Neuronal stem cell (in vitro differentiated cells): ENCODE results near the gene KLHL25.

ENCODE experiments used
- DNase-seq: peaks from one replicate; pipeline ENCODE4 v3.0.0-alpha.2; 2013; ENCODE audit warnings: low spot score
- H2AFZ ChIP-seq: one replicate; pipeline ENCODE4 v1.6.1; 2013; ENCODE audit warnings: mild to moderate bottlenecking, low read length, inconsistent platforms
- H2AK5ac ChIP-seq: 2 replicates; pipeline ENCODE4 v1.6.1; 2013; ENCODE audit warnings: low read depth, mild to moderate bottlenecking, inconsistent platforms, low read length, moderate library complexity, mixed read lengths
- H2BK120ac ChIP-seq: 2 replicates; pipeline ENCODE4 v1.6.1; 2013; ENCODE audit warnings: low read depth, mild to moderate bottlenecking, inconsistent platforms, low read length, moderate library complexity, mixed read lengths
- H2BK12ac ChIP-seq: one replicate; pipeline ENCODE4 v1.6.1; 2013; ENCODE audit warnings: low read length, inconsistent platforms
- H2BK15ac ChIP-seq: 2 replicates; pipeline ENCODE4 v1.6.1; 2013; ENCODE audit warnings: mild to moderate bottlenecking, low read length, inconsistent platforms, mixed read lengths
- H2BK5ac ChIP-seq: one replicate; pipeline ENCODE4 v1.6.1; 2013; ENCODE audit warnings: inconsistent platforms, mild to moderate bottlenecking, low read length, moderate library complexity
- H3K14ac ChIP-seq: one replicate; pipeline ENCODE4 v1.6.1; 2013; ENCODE audit warnings: low read length, inconsistent platforms
- H3K18ac ChIP-seq: 2 replicates; pipeline ENCODE4 v1.6.1; 2013; ENCODE audit warnings: low read length, inconsistent platforms
- H3K23ac ChIP-seq: 2 replicates; pipeline ENCODE4 v1.6.1; 2013; ENCODE audit warnings: low read depth, mild to moderate bottlenecking, mixed read lengths, low read length, inconsistent platforms; ENCODE audit not compliant: poor library complexity
- H3K27ac ChIP-seq: replicated peaks from 3 replicates; pipeline ENCODE4 v1.5.1; 2013; ENCODE audit warnings: low read length, inconsistent platforms
- H3K27me3 ChIP-seq, 3 experiments: 2 replicates each; pipeline ENCODE4 v1.6.1; 2013; ENCODE audit warnings: low read length in 3 of 3, mild to moderate bottlenecking in 2 of 3, inconsistent platforms in 1 of 3, low read depth in 1 of 3, mixed read lengths in 1 of 3, moderate library complexity in 1 of 3; ENCODE audit not compliant: control insufficient read depth in 3 of 3, insufficient read depth in 3 of 3
- H3K36me3 ChIP-seq, 2 donors: replicated peaks in 1 of 2; 2 replicates each; pipeline ENCODE4 v1.6.1; 2013; ENCODE audit warnings: low read length in 2 of 2; ENCODE audit not compliant: control insufficient read depth in 2 of 2, insufficient read depth in 2 of 2
- H3K4ac ChIP-seq: 2 replicates; pipeline ENCODE4 v1.6.1; 2013; ENCODE audit warnings: inconsistent platforms, mild to moderate bottlenecking, low read length, moderate library complexity
- H3K4me1 ChIP-seq, 2 donors: 1 replicate in 1 of 2; 2 replicates in 1 of 2; pipeline ENCODE4 v1.6.1; 2013; ENCODE audit warnings: low read length in 2 of 2, low read depth in 1 of 2; ENCODE audit not compliant: control insufficient read depth in 2 of 2, insufficient read depth in 1 of 2
- H3K4me2 ChIP-seq: one replicate; pipeline ENCODE4 v1.6.1; 2013; ENCODE audit warnings: mild to moderate bottlenecking, low read length, inconsistent platforms; ENCODE audit not compliant: insufficient read depth, poor library complexity, severe bottlenecking
- H3K4me3 ChIP-seq, 2 donors: 2 replicates each; pipeline ENCODE4 v1.5.1; 2013; ENCODE audit warnings: low read length in 2 of 2, mild to moderate bottlenecking in 2 of 2, inconsistent platforms in 1 of 2, moderate library complexity in 1 of 2
- H3K79me1 ChIP-seq: one replicate; pipeline ENCODE4 v1.6.1; 2013; ENCODE audit warnings: low read depth, mild to moderate bottlenecking, inconsistent platforms, low read length, moderate library complexity
- H3K9ac ChIP-seq: one replicate; pipeline ENCODE4 v1.6.1; 2013; ENCODE audit warnings: mild to moderate bottlenecking, low read depth, low read length, inconsistent platforms; ENCODE audit not compliant: poor library complexity
- H3K9me3 ChIP-seq, 2 donors: replicated peaks in 1 of 2; 2 replicates each; pipeline versions ENCODE3 to v1.6.1; 2013; ENCODE audit warnings: low read length in 2 of 2, mild to moderate bottlenecking in 2 of 2, inconsistent platforms in 1 of 2, low read depth in 1 of 2, mixed read lengths in 1 of 2, moderate library complexity in 1 of 2; ENCODE audit not compliant: control insufficient read depth in 2 of 2, insufficient read depth in 1 of 2
- H4K8ac ChIP-seq: one replicate; pipeline ENCODE4 v1.6.1; 2013; ENCODE audit warnings: low read depth, mild to moderate bottlenecking, inconsistent platforms, low read length, moderate library complexity
- H4K91ac ChIP-seq: one replicate; pipeline ENCODE4 v1.6.1; 2013; ENCODE audit warnings: low read length, low read depth, mild to moderate bottlenecking, inconsistent platforms; ENCODE audit not compliant: poor library complexity
- WGBS, 2 donors: extraction: QIAGEN DNeasy Blood & Tissue Kit; methylation state at CpG; one replicate each; pipeline ENCODE4 v1.1.7; 2013; ENCODE audit warnings: missing lambda C conversion rate in 2 of 2, mixed read lengths in 1 of 2; ENCODE audit not compliant: insufficient read length in 2 of 2, insufficient replicate concordance in 1 of 2; ENCODE audit errors: extremely low coverage in 2 of 2; 5-methylcytosine and 5-hydroxymethylcytosine counted together

The KLHL25 gene

DNA sequence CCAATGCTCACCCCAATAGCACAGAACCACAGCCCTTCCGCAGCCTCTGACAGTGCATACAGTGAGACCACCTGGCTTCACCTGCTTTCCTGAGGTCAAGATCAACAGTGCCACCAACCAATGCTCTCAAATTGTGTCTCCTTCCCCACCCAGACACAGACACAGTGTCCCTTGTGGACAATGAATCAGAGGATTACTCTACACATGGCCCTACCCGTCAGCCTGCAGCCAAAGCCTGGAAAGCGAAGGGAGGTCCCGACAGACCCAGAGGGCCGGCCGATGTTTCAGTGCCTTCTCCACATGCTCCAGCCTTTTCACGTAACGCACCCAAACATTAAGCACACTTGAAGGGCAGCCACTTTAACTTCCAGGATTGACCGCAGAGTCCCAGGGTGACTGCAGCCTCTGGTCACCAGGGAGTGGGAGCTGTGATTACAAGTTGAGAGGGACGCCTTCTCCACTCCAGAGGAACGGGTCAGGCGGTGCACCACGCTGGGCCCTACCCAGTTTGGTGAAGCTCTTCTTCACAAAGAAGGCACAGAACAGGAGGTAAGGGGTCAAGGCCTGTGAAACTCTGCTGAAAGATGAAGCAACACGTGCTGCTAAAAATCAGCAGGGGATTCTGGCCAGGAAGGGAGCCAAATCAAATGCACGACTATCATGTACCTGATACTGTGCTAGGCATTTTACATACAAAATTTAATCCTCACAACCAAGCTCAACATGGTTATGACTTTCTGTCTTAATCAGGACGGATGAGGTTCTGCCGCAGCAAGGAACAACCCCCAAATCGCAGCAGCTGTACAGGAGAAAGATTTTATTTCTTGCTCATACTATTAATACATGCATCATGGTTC lies 17.2 kb downstream of the KLHL25 start:
- no peak overlapping the region for H2BK15ac ChIP-seq
- H2BK5ac ChIP-seq: no peak overlapping the region
- no peak overlapping the region for H3K4ac ChIP-seq
- H2BK12ac ChIP-seq: no peak overlapping the region
- no peak overlapping the region for H3K27ac ChIP-seq
- no peak overlapping the region for H3K18ac ChIP-seq
- H3K4me1 ChIP-seq: peaks cover 0 to 4% of the 10 kb centered on the region in 2 donors
- H3K9me3 ChIP-seq: peaks cover 0 to 11% of the 10 kb centered on the region in 2 donors
- H3K4me2 ChIP-seq: no peak overlapping the region
- no peak overlapping the region for H3K14ac ChIP-seq
- H3K4me3 ChIP-seq: no peak overlapping the region
- no peak overlapping the region for H4K91ac ChIP-seq
- no CpG with 5 or more reads among the region's 18 CpGs for WGBS, 2 donors
- H3K27me3 ChIP-seq: no peaks in the 10 kb centered on the region
- H3K36me3 ChIP-seq: peaks cover 0 to 37% of the 10 kb centered on the region in 2 donors
- no peak overlapping the region for H2AK5ac ChIP-seq
- H3K23ac ChIP-seq: no peak overlapping the region
- no peak overlapping the region for H2AFZ ChIP-seq
- H4K8ac ChIP-seq: no peak overlapping the region
- H3K79me1 ChIP-seq: peaks cover 7% of the 10 kb centered on the region
- no peak for DNase-seq
- no peak overlapping the region for H2BK120ac ChIP-seq
- no peak overlapping the region for H3K9ac ChIP-seq

DNA sequence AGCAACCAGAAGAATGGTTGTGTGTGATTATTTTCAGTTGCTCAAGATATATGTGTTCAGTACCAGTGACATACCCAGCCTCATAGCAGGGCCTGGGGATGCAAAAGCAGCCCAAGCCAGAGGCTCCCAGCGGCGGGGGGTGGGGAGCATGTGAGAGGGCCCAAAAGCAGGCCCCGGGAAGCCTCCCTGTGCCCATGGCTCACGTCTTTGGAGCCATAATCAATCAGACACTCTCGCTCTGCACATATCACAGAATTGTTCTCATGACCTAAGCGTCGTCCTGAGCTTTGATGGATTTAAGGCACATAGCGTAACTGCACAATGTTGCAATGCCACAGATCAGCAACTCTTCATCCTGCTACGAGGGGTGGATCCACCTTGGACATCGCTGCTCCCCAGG lies 20.8 kb downstream of the KLHL25 start:
- Histone ChIP-seq H2AK5ac (no peak overlapping the region), H3K9me3 (peaks cover 5 to 18% of the 10 kb centered on the region in 2 donors), H2BK120ac (no peak overlapping the region), H3K4me2 (no peak overlapping the region), H4K8ac (no peak overlapping the region), H2AFZ (no peak overlapping the region), H3K4me3 (no peak overlapping the region), H3K4ac (no peak overlapping the region), H3K9ac (peak overlapping the region; percentile 68), H3K27me3 (no peaks in the 10 kb centered on the region), H3K14ac (no peak overlapping the region), H4K91ac (no peak overlapping the region), H3K79me1 (peaks cover 19% of the 10 kb centered on the region), H2BK12ac (no peak overlapping the region), H3K36me3 (peaks cover 4 to 34% of the 10 kb centered on the region in 2 donors), H3K18ac (no peak overlapping the region), H2BK5ac (no peak overlapping the region), H3K23ac (no peak overlapping the region), H3K4me1 (peaks cover 0 to 4% of the 10 kb centered on the region in 2 donors), H2BK15ac (no peak overlapping the region), H3K27ac (no peak overlapping the region)
- DNase-seq: no peak
- no CpG with 5 or more reads among the region's 10 CpGs for WGBS, 2 donors

DNA sequence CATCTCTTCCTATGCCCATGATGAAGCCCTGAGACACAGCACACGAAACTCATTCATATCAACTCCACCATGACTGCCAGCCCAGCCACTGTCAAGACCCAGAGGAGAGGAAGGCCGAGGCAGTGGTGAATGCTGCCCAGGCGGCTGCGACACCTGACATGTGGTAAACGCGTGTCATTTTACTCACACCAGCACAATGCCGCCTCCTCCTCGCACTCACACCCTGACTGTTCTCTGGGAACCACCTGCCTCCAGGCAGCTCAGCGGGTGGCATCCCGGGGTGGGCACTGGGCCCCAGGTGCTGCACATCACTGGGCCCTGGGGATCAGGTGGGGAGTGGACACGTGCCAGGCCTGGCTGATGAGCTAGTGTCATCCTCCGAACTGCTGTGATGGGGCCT lies 21.5 kb downstream of the KLHL25 start:
- Histone ChIP-seq H3K36me3 (peaks cover 11 to 36% of the 10 kb centered on the region in 2 donors), H4K91ac (no peak overlapping the region), H3K23ac (peak overlapping the region; percentile 32), H3K27me3 (no peaks in the 10 kb centered on the region), H3K79me1 (peaks cover 25% of the 10 kb centered on the region), H2BK12ac (no peak overlapping the region), H2AFZ (no peak overlapping the region), H3K14ac (peak overlapping the region; percentile 41), H2BK5ac (no peak overlapping the region), H3K18ac (peak overlapping the region; percentile 30), H3K27ac (no peak overlapping the region), H3K4ac (no peak overlapping the region), H3K4me3 (no peak overlapping the region), H2BK120ac (no peak overlapping the region), H4K8ac (no peak overlapping the region), H3K9me3 (peaks cover 6 to 24% of the 10 kb centered on the region in 2 donors), H3K9ac (no peak overlapping the region), H2AK5ac (no peak overlapping the region), H3K4me1 (peaks cover 0 to 4% of the 10 kb centered on the region in 2 donors), H3K4me2 (no peak overlapping the region), H2BK15ac (no peak overlapping the region)
- WGBS, 2 donors: no CpG with 5 or more reads among the region's 12 CpGs
- DNase-seq: no peak

DNA sequence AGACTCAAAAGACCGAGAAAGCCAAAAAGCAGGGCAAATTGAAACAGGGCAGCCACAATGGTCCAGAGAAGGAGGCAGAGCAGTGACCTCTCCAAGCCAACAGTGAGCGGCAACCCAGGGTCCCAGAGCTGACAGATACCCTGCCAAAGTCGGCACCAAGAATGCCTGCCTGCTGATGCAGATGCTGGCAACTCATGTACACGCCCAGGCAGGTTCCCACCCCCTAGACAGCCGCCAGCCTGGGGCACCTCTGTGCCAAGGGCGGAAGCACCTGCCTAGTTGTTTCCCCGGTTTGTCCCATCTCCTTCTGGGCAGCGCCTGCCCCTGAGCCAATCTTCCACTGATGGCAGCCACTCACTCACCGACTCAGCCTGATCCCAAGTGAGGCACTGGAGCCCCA lies 22.1 kb downstream of the KLHL25 start:
- H3K9ac ChIP-seq: peak overlapping the region; percentile 47
- no peak overlapping the region for H3K23ac ChIP-seq
- H2BK12ac ChIP-seq: no peak overlapping the region
- no peak overlapping the region for H3K4me2 ChIP-seq
- no peak overlapping the region for H4K8ac ChIP-seq
- peaks cover 6 to 27% of the 10 kb centered on the region in 2 donors for H3K9me3 ChIP-seq
- no peak overlapping the region for H2AK5ac ChIP-seq
- no peak overlapping the region for H4K91ac ChIP-seq
- peaks cover 17 to 36% of the 10 kb centered on the region in 2 donors for H3K36me3 ChIP-seq
- H2BK15ac ChIP-seq: no peak overlapping the region
- H3K18ac ChIP-seq: no peak overlapping the region
- H2BK5ac ChIP-seq: no peak overlapping the region
- H2AFZ ChIP-seq: no peak overlapping the region
- DNase-seq: no peak
- H3K4me1 ChIP-seq: peaks cover 0 to 4% of the 10 kb centered on the region in 2 donors
- H3K14ac ChIP-seq: no peak overlapping the region
- no peak overlapping the region for H3K27ac ChIP-seq
- H2BK120ac ChIP-seq: no peak overlapping the region
- H3K4me3 ChIP-seq: no peak overlapping the region
- H3K27me3 ChIP-seq: no peaks in the 10 kb centered on the region
- WGBS, 2 donors: no CpG with 5 or more reads among the region's 9 CpGs
- H3K4ac ChIP-seq: no peak overlapping the region
- peaks cover 25% of the 10 kb centered on the region for H3K79me1 ChIP-seq
